Endodermal cell (in vitro differentiated cells): ENCODE data around the gene ARID1A. TPM values are rescaled to one million over a fixed set of nuclear protein-coding genes. Genes with fewer than 3 reads are reported as not detected.
A peak's percentile ranks its signal among the peaks of the same experiment; 100 is the strongest.

ENCODE experiments used
- DNase-seq: peaks from one replicate; pipeline ENCODE4 v3.0.0-alpha.2; 2017
- H3K27ac ChIP-seq: 2 replicates; pipeline ENCODE4 v1.5.1; 2013; ENCODE audit warnings: mild to moderate bottlenecking, low read depth, low read length, moderate library complexity
- H3K27me3 ChIP-seq: 2 replicates; pipeline ENCODE4 v1.6.1; 2013; ENCODE audit warnings: mild to moderate bottlenecking, low read length, moderate library complexity; ENCODE audit not compliant: insufficient read depth, control insufficient read depth, poor library complexity, severe bottlenecking
- H3K36me3 ChIP-seq: 2 replicates; pipeline ENCODE4 v1.7.0; 2013; ENCODE audit warnings: mild to moderate bottlenecking, low read length, moderate library complexity; ENCODE audit not compliant: control insufficient read depth, insufficient read depth
- H3K4me1 ChIP-seq: one replicate; pipeline ENCODE4 v1.7.0; 2013; ENCODE audit warnings: low read length; ENCODE audit not compliant: control insufficient read depth, insufficient read depth
- H3K4me3 ChIP-seq: 2 replicates; pipeline ENCODE4 v1.5.1; 2013; ENCODE audit warnings: mild to moderate bottlenecking, low read length, moderate library complexity
- H3K9ac ChIP-seq: 2 replicates; pipeline ENCODE4 v1.6.1; 2013; ENCODE audit warnings: mild to moderate bottlenecking, low read length, moderate library complexity; ENCODE audit not compliant: poor library complexity, severe bottlenecking; ENCODE audit errors: extremely low read depth
- H3K9me3 ChIP-seq: 2 replicates; pipeline ENCODE4 v1.6.1; 2013; ENCODE audit warnings: mild to moderate bottlenecking, low read length, moderate library complexity; ENCODE audit not compliant: control insufficient read depth
- H3K27ac Mint-ChIP-seq: 2 replicates; pipeline ENCODE4 v1.8.0; 2020; ENCODE audit warnings: mixed read lengths
- H3K27me3 Mint-ChIP-seq: 2 replicates; pipeline ENCODE4 v1.8.0; 2021; ENCODE audit warnings: mild to moderate bottlenecking, mixed read lengths; ENCODE audit not compliant: insufficient read depth
- H3K36me3 Mint-ChIP-seq: 2 replicates; pipeline ENCODE4 v1.8.0; 2020; ENCODE audit warnings: low read depth, mixed read lengths
- H3K4me1 Mint-ChIP-seq: 2 replicates; pipeline ENCODE4 v1.8.0; 2020; ENCODE audit warnings: mixed read lengths
- H3K4me3 Mint-ChIP-seq: 2 replicates; pipeline ENCODE4 v1.8.0; 2020; ENCODE audit warnings: mild to moderate bottlenecking, moderate library complexity, mixed read lengths
- H3K9me3 Mint-ChIP-seq: 2 replicates; pipeline ENCODE4 v1.8.0; 2020; ENCODE audit warnings: mild to moderate bottlenecking, mixed read lengths
- WGBS, 2 experiments: methylation state at CpG; one replicate each; pipeline versions ENCODE4 v1.1.5 to v1.1.7; 2013; ENCODE audit warnings: missing lambda C conversion rate in 2 of 2, mixed read lengths in 1 of 2; ENCODE audit not compliant: insufficient coverage in 1 of 2, insufficient read length in 1 of 2; 5-methylcytosine and 5-hydroxymethylcytosine counted together
- total RNA-seq, 2 donors: library from RNA; stranded (reverse); fragmentation: NEBNext Ultra II Directional in 1 of 2; extraction: Animal tissue kit (Norgen Biotek cat#: 25700) in 1 of 2; gene quantifications; 2 replicates in 1 of 2; 3 replicates in 1 of 2; pipeline ENCODE4 v1.2.1, GENCODE V29; 2021
- TF ChIP-seq, protein P1 (sequence below): fragments of 200-600 bp; sonication (generic); conservative IDR thresholded peaks from 2 replicates; pipeline ENCODE4 v1.5.0; 2021; ENCODE audit warnings: antibody characterized with exemption, mild to moderate bottlenecking

The ARID1A gene
- total RNA-seq, 2 donors from 2014 or later: 118 to 128 TPM

DNA sequence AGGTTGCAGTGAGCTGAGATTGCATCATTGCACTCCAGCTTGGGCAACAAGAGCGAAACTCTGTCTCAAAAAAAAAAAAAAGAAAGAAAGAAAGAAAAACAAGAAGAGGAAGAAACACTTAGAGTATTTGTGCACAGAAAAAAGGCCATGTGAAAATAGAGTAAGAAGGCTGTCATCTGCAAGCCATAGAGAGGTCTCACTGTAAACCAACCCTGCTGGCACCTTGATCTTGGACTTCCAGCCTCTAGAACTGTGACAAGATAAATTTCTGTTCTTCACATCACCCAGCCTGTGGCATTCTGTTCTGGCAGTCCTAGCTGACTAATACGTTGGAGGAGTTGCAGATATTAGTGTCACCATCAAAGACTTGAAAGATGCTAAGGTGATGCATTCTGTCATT, 118.6 kb downstream of the ARID1A start:
- DNase-seq: no peak
- H3K4me3 ChIP-seq: no peak overlapping the region
- H3K9ac ChIP-seq: no peak overlapping the region
- Mint-ChIP-seq H3K27ac (no peak overlapping the region), H3K4me3 (no peak overlapping the region), H3K27me3 (no peaks in the 10 kb centered on the region), H3K4me1 (no peaks in the 10 kb centered on the region), H3K36me3 (peaks cover 2% of the 10 kb centered on the region), H3K9me3 (peaks cover 10% of the 10 kb centered on the region)
- H3K36me3 ChIP-seq: no peaks in the 10 kb centered on the region
- H3K27me3 ChIP-seq: no peaks in the 10 kb centered on the region
- no peaks in the 10 kb centered on the region for H3K9me3 ChIP-seq
- TF ChIP-seq, protein P1, sequence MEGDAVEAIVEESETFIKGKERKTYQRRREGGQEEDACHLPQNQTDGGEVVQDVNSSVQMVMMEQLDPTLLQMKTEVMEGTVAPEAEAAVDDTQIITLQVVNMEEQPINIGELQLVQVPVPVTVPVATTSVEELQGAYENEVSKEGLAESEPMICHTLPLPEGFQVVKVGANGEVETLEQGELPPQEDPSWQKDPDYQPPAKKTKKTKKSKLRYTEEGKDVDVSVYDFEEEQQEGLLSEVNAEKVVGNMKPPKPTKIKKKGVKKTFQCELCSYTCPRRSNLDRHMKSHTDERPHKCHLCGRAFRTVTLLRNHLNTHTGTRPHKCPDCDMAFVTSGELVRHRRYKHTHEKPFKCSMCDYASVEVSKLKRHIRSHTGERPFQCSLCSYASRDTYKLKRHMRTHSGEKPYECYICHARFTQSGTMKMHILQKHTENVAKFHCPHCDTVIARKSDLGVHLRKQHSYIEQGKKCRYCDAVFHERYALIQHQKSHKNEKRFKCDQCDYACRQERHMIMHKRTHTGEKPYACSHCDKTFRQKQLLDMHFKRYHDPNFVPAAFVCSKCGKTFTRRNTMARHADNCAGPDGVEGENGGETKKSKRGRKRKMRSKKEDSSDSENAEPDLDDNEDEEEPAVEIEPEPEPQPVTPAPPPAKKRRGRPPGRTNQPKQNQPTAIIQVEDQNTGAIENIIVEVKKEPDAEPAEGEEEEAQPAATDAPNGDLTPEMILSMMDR: no peak
- no peaks in the 10 kb centered on the region for H3K4me1 ChIP-seq
- 94% methylated on average over 2 of the region's 2 CpGs; no CpG with 5 or more reads in 1 of the 2 experiments for WGBS, 2 experiments
- H3K27ac ChIP-seq: no peak overlapping the region

DNA sequence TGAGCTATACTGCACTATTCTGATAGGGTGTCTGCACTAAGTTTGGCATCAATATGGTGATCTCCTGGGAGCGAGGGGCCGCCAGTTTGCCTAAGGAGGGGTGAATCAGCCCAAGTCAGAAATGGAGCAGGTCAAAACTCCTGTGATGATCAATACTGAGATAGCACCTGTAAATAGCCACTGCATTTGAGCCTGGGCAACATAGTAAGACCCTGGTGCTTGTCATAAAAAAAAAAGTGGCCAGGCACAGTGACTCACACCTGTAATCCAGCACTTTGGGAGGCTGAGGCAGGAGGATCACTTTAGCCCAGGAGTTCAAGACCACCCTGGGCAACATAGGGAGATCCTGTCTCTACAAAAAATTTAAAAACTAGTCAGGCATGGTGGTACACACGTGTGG, 119.1 kb downstream of the ARID1A start:
- no peaks in the 10 kb centered on the region for H3K27me3 Mint-ChIP-seq
- TF ChIP-seq, protein P1: no peak
- H3K27ac ChIP-seq: no peak overlapping the region

DNA sequence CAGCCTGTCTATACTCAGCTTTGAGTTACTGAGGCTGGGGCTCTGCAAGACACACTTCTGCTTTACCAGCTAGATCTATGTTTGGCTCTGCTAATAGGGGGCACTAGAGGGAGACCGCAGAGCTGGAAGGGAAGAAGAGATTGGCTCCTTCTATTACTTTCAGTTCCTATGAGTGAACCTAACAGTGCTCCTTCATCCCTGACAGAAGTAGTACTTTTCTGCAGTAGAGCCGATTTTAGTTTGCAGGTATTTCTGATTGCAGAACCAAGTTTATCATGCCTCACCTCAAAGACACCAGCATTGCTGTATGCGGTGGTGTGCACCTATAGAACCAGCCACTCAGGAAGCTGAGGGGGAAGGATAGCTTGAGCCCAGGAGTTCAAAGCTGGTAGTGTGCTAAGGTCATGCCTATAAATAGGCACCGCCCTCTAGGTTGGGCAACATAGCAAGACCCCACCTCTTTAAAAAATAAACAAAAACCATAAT, 125.0 kb downstream of the ARID1A start:
- Histone ChIP-seq H3K4me3 (no peak overlapping the region), H3K36me3 (no peaks in the 10 kb centered on the region), H3K27ac (no peak overlapping the region), H3K9me3 (no peaks in the 10 kb centered on the region), H3K4me1 (no peaks in the 10 kb centered on the region), H3K9ac (no peak overlapping the region), H3K27me3 (no peaks in the 10 kb centered on the region)
- Mint-ChIP-seq H3K27ac (no peak overlapping the region), H3K27me3 (no peaks in the 10 kb centered on the region), H3K9me3 (peaks cover 19% of the 10 kb centered on the region), H3K4me1 (peaks cover 8% of the 10 kb centered on the region), H3K4me3 (no peak overlapping the region), H3K36me3 (peaks cover 2% of the 10 kb centered on the region)
- TF ChIP-seq, protein P1: peak; percentile 51
- no peak for DNase-seq
- 84 to 89% methylated on average over 3 to 4 of the region's 4 CpGs for WGBS, 2 experiments

More for the DNA sequence above, 119.1 kb downstream of the ARID1A start:
- no peak overlapping the region for H3K27ac Mint-ChIP-seq
- no peak overlapping the region for H3K4me3 Mint-ChIP-seq
- no peaks in the 10 kb centered on the region for H3K4me1 ChIP-seq
- H3K27me3 ChIP-seq: no peaks in the 10 kb centered on the region
- DNase-seq: no peak
- H3K36me3 ChIP-seq: no peaks in the 10 kb centered on the region
- H3K4me3 ChIP-seq: no peak overlapping the region
- H3K9me3 ChIP-seq: no peaks in the 10 kb centered on the region
- peaks cover 13% of the 10 kb centered on the region for H3K9me3 Mint-ChIP-seq
- H3K4me1 Mint-ChIP-seq: no peaks in the 10 kb centered on the region
- WGBS, 2 experiments: 90 to 100% methylated on average over 3 of the region's 3 CpGs
- no peak overlapping the region for H3K9ac ChIP-seq
- peaks cover 2% of the 10 kb centered on the region for H3K36me3 Mint-ChIP-seq
